NB4 (cell line): ENCODE data around the gene DDX4.

Experiments used
- DNase-seq: peaks from one replicate; pipeline ENCODE4 v3.0.0; 2010; ENCODE audit warnings: low read depth
- H3K4me3 ChIP-seq: one replicate; pipeline ENCODE4 v1.5.1; 2011; ENCODE audit warnings: mild to moderate bottlenecking, low read depth, low read length, moderate library complexity
- CTCF ChIP-seq: IDR thresholded peaks from one replicate; pipeline ENCODE4 v1.5.1; 2012; ENCODE audit warnings: low read depth, low read length
- MAX ChIP-seq: IDR thresholded peaks from 2 replicates; pipeline ENCODE4 v1.6.1; 2011; ENCODE audit warnings: low read depth, low read length
- MYC ChIP-seq: IDR thresholded peaks from 2 replicates; pipeline ENCODE4 v1.6.1; 2011; ENCODE audit warnings: low read depth, low read length
- POLR2A ChIP-seq: IDR thresholded peaks from 2 replicates; pipeline ENCODE4 v1.6.1; 2011; ENCODE audit warnings: mild to moderate bottlenecking; ENCODE audit not compliant: insufficient read length; ENCODE audit errors: extremely low read depth

Gene DDX4

GRCh38 chr5:55855509-55855908 is 117.6 kb downstream of the DDX4 start:
- no peak for TF ChIP-seq POLR2A
- peak; percentile 21 for TF ChIP-seq CTCF
- no peak for TF ChIP-seq MAX
- no peak for TF ChIP-seq MYC
- peak; percentile 87 for DNase-seq
- peak overlapping the region; percentile 27 for H3K4me3 ChIP-seq

- peak; percentile 87 for DNase-seq
- H3K4me3 ChIP-seq = peak overlapping the region; percentile 12
- TF ChIP-seq MAX = no peak
- no peak for TF ChIP-seq MYC
- no peak for TF ChIP-seq POLR2A
- no peak for TF ChIP-seq CTCF
Measured at GRCh38 chr5:55856516-55857246, 118.8 kb downstream of the DDX4 start.

- TF ChIP-seq CTCF (no peak), MAX (no peak), POLR2A (no peak), MYC (no peak)
- H3K4me3 ChIP-seq = peak overlapping the region; percentile 9
- DNase-seq = no peak
Measured at GRCh38 chr5:55857247-55857640, 119.4 kb downstream of the DDX4 start.

GRCh38 chr5:55858104-55858503 is 120.2 kb downstream of the DDX4 start:
- H3K4me3 ChIP-seq = no peak overlapping the region
- TF ChIP-seq MYC (no peak), CTCF (no peak), MAX (no peak), POLR2A (no peak)
- no peak for DNase-seq

- TF ChIP-seq MAX (no peak), MYC (no peak), CTCF (no peak), POLR2A (no peak)
- no peak overlapping the region for H3K4me3 ChIP-seq
- DNase-seq = no peak
Measured at GRCh38 chr5:55860288-55860687, 122.4 kb downstream of the DDX4 start.
